Heart right ventricle (tissue), 16 donors: ENCODE measurements around the gene ADAMTSL2. TPM values are rescaled to one million over a fixed set of nuclear protein-coding genes. Genes with fewer than 3 reads are reported as not detected.

Source experiments
- ATAC-seq, 8 donors: fragments of 200-7000 bp; cut with Tn5 transposase; one replicate each; pipeline ENCODE4 v1.9.1; 2020; ENCODE audit warnings: mild to moderate bottlenecking in 8 of 8, moderate library complexity in 8 of 8, moderate number of reproducible peaks in 1 of 8
- DNase-seq, 2 donors: peaks; one replicate each; pipeline ENCODE4 v3.0.0-alpha.2; 2020
- H3K27ac ChIP-seq, 10 donors: fragments of 200-600 bp; sonication (generic) in 2 of 10; one replicate each; pipeline versions ENCODE4 v1.5.0 to v1.8.0; 2020 to 2022; ENCODE audit warnings: mild to moderate bottlenecking in 3 of 10
- H3K27me3 ChIP-seq, 7 donors: fragments of 200-600 bp; one replicate each; pipeline ENCODE4 v1.8.0; 2021 to 2022; ENCODE audit warnings: mild to moderate bottlenecking in 2 of 7
- H3K36me3 ChIP-seq, 9 donors: fragments of 200-600 bp; sonication (generic) in 1 of 9; one replicate each; pipeline versions ENCODE4 v1.5.0 to v1.8.0; 2020 to 2022; ENCODE audit warnings: mild to moderate bottlenecking in 2 of 9
- H3K4me1 ChIP-seq, 9 donors: fragments of 200-600 bp; sonication (generic) in 1 of 9; one replicate each; pipeline versions ENCODE4 v1.5.0 to v1.8.0; 2020 to 2022; ENCODE audit warnings: mild to moderate bottlenecking in 4 of 9
- H3K4me3 ChIP-seq, 10 donors: fragments of 200-600 bp; sonication (generic) in 2 of 10; one replicate each; pipeline versions ENCODE4 v1.5.0 to v1.8.0; 2020 to 2022; ENCODE audit warnings: mild to moderate bottlenecking in 7 of 10, moderate library complexity in 2 of 10
- H3K9me3 ChIP-seq, 11 donors: fragments of 200-600 bp in 10 of 11; sonication (generic) in 2 of 11; one replicate each; pipeline versions ENCODE4 v1.5.0 to v1.8.0; 2013 to 2022; ENCODE audit warnings: mild to moderate bottlenecking in 2 of 11, control low read depth in 1 of 11, moderate library complexity in 1 of 11
- WGBS, 2 donors: extraction: QIAGEN DNeasy Blood & Tissue Kit; methylation state at CpG; one replicate each; pipeline ENCODE4 v1.1.7; 2013; ENCODE audit warnings: inconsistent platforms in 1 of 2; 5-methylcytosine and 5-hydroxymethylcytosine counted together
- intact Hi-C, 10 donors: fragments of 100-400 bp; cut with DNase I; formaldehyde crosslinking; loops; one replicate each; pipeline versions ENCODE4 v1.11.1 to v1.14.2; 2022
- polyA plus RNA-seq, 2 donors: library from polyadenylated mRNA; stranded (reverse); fragments of 200-250 nt; gene quantifications; one replicate each; pipeline ENCODE4 v1.2.3, GENCODE V29; 2013
- total RNA-seq, 10 donors: library from RNA; stranded (reverse); fragmentation: NEBNext Ultra II Directional in 3 of 10; extraction: Animal tissue kit (Norgen Biotek cat#: 25700) in 3 of 10; gene quantifications; one replicate each; pipeline versions ENCODE4 v1.2.1 to v1.2.4, GENCODE V29; 2021 to 2023
- TF ChIP-seq, protein P1 (sequence below), 9 donors: fragments of 200-600 bp; sonication (generic) in 2 of 9; IDR thresholded peaks; one replicate each; pipeline versions ENCODE4 v1.5.0 to v1.8.0; 2021 to 2022; ENCODE audit warnings: antibody characterized with exemption in 9 of 9, mild to moderate bottlenecking in 5 of 9, moderate library complexity in 1 of 9
- donor health status: Arrhythmogenic right ventricular cardiomyopathy.
- donor health status: ischemic (EF 13 %, LVEDD 7.1; RV severe dilation, severe dysfunction).
- donor health status: healthy with polysubstance abuse.
- donor health status: DM: no; HTN: yes; CAD: no.
- donor health status: DM: no; HTN: no; CAD: no.
- donor health status: ischemic (EF 25% LVEDD 6.9; RV normal size, moderate dysfunction).
- donor health status: ischemic (EF 25% LVEDD 5.7; RV mildly dilated, moderate dysfunction).
- donor health status: healthy.
- donor health status: DM: yes; HTN: yes; CAD: no.
- donor health status: Ischemic cardiomyopathy.
- donor health status: ischemic (EF 35%, LVEDD 5.7; RV mildly dilated, moderate dysfunction).
- donor health status: nonischemic (EF 11% LVEDD 7.7; RV severe dilation, severe dysfunction).
- donor health status: DM: yes; HTN: yes; CAD: no.
- donor health status: PGD.
- donor health status: ischemic (EF 29% LVEDD 5.4; RV normal size, mild dysfunction).
- donor health status: nonischemic (EF 23%, LVEDD 6.1; RV moderate dilation, normal function).

The ADAMTSL2 gene
- total and polyA plus RNA-seq, 12 donors = 2.0 to 9.1 (median 4.5) TPM

GRCh38 chr9:133585481-133586351 lies 51.2 kb downstream of the ADAMTSL2 start:
- H3K4me3 ChIP-seq = no peak overlapping the region
- H3K36me3 ChIP-seq = no peaks in the 10 kb centered on the region
- WGBS, 2 donors = 43 to 47% methylated on average over 43 of the region's 43 CpGs
- ATAC-seq (no peak), DNase-seq (no peak)
- H3K9me3 ChIP-seq = no peaks in the 10 kb centered on the region
- intact Hi-C loops = loop anchor here in 3 of 10 donors (5.0 to 10.0 kb wide), 2 partner anchors 129 to 142 kb away; no protein-coding TSS in a partner anchor
- peaks cover 4 to 53% (median 33%) of the 10 kb centered on the region in 9 donors for H3K4me1 ChIP-seq
- peaks cover 0 to 51% (median 33%) of the 10 kb centered on the region in 7 donors for H3K27me3 ChIP-seq
- TF ChIP-seq, protein P1, sequence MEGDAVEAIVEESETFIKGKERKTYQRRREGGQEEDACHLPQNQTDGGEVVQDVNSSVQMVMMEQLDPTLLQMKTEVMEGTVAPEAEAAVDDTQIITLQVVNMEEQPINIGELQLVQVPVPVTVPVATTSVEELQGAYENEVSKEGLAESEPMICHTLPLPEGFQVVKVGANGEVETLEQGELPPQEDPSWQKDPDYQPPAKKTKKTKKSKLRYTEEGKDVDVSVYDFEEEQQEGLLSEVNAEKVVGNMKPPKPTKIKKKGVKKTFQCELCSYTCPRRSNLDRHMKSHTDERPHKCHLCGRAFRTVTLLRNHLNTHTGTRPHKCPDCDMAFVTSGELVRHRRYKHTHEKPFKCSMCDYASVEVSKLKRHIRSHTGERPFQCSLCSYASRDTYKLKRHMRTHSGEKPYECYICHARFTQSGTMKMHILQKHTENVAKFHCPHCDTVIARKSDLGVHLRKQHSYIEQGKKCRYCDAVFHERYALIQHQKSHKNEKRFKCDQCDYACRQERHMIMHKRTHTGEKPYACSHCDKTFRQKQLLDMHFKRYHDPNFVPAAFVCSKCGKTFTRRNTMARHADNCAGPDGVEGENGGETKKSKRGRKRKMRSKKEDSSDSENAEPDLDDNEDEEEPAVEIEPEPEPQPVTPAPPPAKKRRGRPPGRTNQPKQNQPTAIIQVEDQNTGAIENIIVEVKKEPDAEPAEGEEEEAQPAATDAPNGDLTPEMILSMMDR (IDR thresholded peaks at IDR 0.05) = no peak
- H3K27ac ChIP-seq = no peak overlapping the region

DNA sequence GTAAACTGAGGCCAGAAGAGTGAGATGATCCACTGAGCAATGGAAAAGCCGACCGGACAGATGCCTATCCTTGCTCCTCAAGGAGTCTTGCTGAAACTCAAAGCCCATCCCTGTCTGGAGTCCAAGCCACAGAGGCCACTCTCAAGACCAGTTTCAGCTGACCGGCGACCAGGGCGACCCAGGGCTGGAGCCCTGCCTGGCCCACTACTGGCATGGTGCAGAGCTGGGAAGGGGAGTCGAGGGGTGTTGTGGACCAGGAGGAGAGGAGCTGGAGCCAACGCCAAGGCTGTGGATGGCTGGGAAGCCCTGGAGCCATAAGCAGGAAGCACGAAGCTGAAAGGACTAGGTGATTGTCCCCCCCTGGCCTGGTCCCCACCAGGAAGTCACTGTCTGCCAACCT lies 52.5 kb downstream of the ADAMTSL2 start:
- DNase-seq (no peak), ATAC-seq (no peak)
- Histone ChIP-seq H3K27ac (no peak overlapping the region), H3K4me1 (peaks cover 4 to 43% (median 32%) of the 10 kb centered on the region in 9 donors), H3K9me3 (no peaks in the 10 kb centered on the region), H3K36me3 (no peaks in the 10 kb centered on the region), H3K27me3 (peaks cover 0 to 60% (median 37%) of the 10 kb centered on the region in 7 donors), H3K4me3 (no peak overlapping the region)
- TF ChIP-seq, protein P1 (IDR thresholded peaks at IDR 0.05) = no peak
- intact Hi-C loops = loop anchor here in 3 of 10 donors (5.0 to 10.0 kb wide), 2 partner anchors 128 to 140 kb away; no protein-coding TSS in a partner anchor
- WGBS, 2 donors = 82 to 91% methylated on average over 8 of the region's 8 CpGs

DNA sequence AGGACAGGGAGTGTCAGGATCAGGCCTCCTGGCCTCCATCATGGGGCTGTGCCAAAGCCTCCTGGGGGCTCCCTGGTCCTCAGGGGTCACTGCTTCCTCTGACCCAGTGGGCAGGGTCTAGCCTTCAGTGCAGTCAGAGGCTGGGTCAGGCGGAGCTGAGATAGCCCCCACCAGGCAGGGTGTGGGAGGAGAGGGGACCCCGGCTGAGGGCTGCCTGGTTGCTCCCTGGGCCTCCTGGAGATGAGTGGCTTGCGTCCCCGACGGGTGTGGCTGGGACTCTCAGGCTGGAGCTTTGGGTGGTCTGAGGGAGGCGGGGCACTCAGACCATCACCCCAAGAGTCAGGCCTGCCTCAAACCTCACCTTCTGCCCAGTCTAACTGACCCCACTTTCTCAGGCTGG lies 53.0 kb downstream of the ADAMTSL2 start:
- TF ChIP-seq, protein P1 (IDR thresholded peaks at IDR 0.05) = no peak
- ATAC-seq = no peak
- peaks cover 0 to 60% (median 37%) of the 10 kb centered on the region in 7 donors for H3K27me3 ChIP-seq
- no peak for DNase-seq
- no peaks in the 10 kb centered on the region for H3K36me3 ChIP-seq
- intact Hi-C loops = loop anchor here in 3 of 10 donors (5.0 to 10.0 kb wide), 2 partner anchors 127 to 140 kb away; no protein-coding TSS in a partner anchor
- no peak overlapping the region for H3K27ac ChIP-seq
- no peak overlapping the region for H3K4me3 ChIP-seq
- H3K4me1 ChIP-seq = peaks cover 4 to 38% (median 27%) of the 10 kb centered on the region in 9 donors
- 87 to 89% methylated on average over 6 of the region's 6 CpGs for WGBS, 2 donors
- no peaks in the 10 kb centered on the region for H3K9me3 ChIP-seq

DNA sequence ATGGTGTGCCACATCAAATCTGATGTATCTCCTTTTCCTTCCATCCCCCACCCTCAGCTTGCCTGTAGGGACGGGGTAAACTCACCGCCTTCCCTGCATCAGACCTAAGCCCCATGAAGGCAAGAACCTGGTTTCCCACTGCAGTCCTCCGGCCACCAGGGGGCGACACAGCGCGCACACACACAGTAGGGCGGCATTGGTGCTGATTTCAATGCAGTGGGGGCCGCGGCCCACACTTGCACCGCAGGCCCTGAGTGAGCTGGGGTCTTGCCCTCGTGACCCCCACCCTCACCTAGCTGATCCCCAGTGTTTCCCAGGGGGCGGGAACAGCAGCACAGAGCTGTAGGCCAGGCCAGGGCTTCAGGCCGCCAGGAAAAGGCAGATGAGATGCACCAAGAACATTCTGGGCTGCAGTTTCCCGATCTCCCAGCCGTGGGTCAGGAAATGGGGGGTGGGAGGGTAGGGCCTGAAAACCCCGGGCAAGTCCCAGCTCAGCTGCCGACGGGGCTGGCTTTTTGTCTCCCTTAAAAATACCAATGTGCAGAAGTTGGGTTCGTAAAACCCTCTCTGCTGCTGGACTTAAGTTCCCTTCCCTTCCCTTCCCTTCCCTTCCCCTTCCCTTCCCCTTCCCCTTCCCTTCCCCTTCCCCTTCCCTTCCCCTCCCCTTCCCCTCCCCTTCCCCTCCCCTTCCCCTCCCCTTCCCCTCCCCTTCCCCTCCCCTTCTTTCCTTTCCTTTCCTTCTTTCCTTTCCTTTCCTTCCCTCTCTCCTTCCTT lies 55.1 kb downstream of the ADAMTSL2 start:
- peaks cover 0 to 54% (median 33%) of the 10 kb centered on the region in 7 donors for H3K27me3 ChIP-seq
- peaks cover 0 to 17% (median 12%) of the 10 kb centered on the region in 9 donors for H3K4me1 ChIP-seq
- no peaks in the 10 kb centered on the region for H3K9me3 ChIP-seq
- intact Hi-C loops = loop anchor here in 3 of 10 donors (5.0 to 10.0 kb wide), 2 partner anchors 125 to 138 kb away; no protein-coding TSS in a partner anchor
- H3K27ac ChIP-seq = no peak overlapping the region
- no peak overlapping the region for H3K4me3 ChIP-seq
- TF ChIP-seq, protein P1 (IDR thresholded peaks at IDR 0.05) = peak in 8 of 9 donors; percentile 28 to 61 (median 48)
- no peaks in the 10 kb centered on the region for H3K36me3 ChIP-seq
- no peak for ATAC-seq
- no peak for DNase-seq
- WGBS, 2 donors = 44 to 46% methylated on average over 19 of the region's 19 CpGs
